ENCODE data around the gene ST3GAL4. TPM values are rescaled to one million over a fixed set of nuclear protein-coding genes. Genes with fewer than 3 reads are reported as not detected.

Gene ST3GAL4
- total RNA-seq, 2 donors from 2014 or later = 123 to 304 TPM

DNA sequence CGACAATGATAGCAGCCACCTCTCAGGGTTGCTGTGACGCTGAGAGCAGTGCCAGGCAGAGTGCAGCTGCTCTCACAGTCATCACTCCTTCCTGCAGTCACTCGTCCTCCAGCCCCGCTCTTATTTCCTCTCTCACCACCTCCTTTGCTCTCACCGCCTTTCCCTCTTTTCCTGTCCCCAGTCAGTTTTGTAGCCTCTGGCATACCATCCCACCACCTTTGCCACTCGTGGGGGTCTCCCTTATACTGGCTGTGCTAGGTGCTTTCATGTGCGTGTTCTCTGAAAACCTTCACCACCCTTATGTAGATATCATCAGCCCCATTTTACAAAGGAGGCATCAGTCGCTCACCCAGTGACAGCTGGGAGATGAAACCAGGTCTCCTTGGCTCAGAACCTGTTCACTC is 19.3 kb upstream of the ST3GAL4 start:
- Histone ChIP-seq H3K36me3 (no peaks in the 10 kb centered on the region), H3K9me3 (no peaks in the 10 kb centered on the region), H3K27me3 (no peaks in the 10 kb centered on the region), H3K27ac (no peak overlapping the region), H3K9ac (ENCODE audit: low read depth in 2 of 2, low read length in 2 of 2) (no peak overlapping the region), H3K4me3 (no peak overlapping the region), H3K4me1 (no peaks in the 10 kb centered on the region)
- no peak for TF ChIP-seq CTCF (IDR thresholded peaks at IDR 0.05)
- intact Hi-C loops (cut with DNase I) = no loop called here
- no peak for DNase-seq

DNA sequence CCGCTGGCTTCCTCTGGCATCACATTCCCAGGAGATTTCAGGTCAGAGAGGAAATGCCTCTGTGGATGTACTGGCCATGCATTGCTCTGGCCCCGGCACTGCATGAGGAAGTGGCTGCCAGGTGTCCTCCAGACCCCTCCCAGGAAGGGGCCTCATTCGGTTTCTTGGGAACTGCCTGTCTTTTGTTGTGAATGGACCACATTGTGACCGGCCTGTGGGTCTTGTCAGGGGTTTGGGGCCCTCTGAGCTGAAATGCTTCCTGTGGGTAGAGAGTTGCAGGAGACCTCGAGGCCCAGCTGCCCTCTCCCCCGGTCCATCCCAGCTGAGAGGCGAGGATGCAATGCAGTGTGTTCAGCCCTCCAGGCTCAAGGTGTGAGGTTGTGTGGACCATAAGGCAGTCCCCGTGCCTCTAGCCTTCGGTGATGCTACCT is 18.8 kb upstream of the ST3GAL4 start:
- DNase-seq = no peak
- H3K4me3 ChIP-seq = no peak overlapping the region
- no peak overlapping the region for H3K9ac ChIP-seq (ENCODE audit: low read depth in 2 of 2, low read length in 2 of 2)
- no peak for TF ChIP-seq CTCF (IDR thresholded peaks at IDR 0.05)
- intact Hi-C loops (cut with DNase I) = no loop called here
- no peaks in the 10 kb centered on the region for H3K4me1 ChIP-seq
- no peak overlapping the region for H3K27ac ChIP-seq
- H3K27me3 ChIP-seq = no peaks in the 10 kb centered on the region
- no peaks in the 10 kb centered on the region for H3K9me3 ChIP-seq
- H3K36me3 ChIP-seq = no peaks in the 10 kb centered on the region

GRCh38 chr11:126337126-126337473 is 18.4 kb upstream of the ST3GAL4 start:
- Histone ChIP-seq H3K27ac (no peak overlapping the region), H3K4me1 (no peaks in the 10 kb centered on the region), H3K4me3 (no peak overlapping the region), H3K9ac (ENCODE audit: low read depth in 2 of 2, low read length in 2 of 2) (no peak overlapping the region), H3K36me3 (no peaks in the 10 kb centered on the region), H3K9me3 (no peaks in the 10 kb centered on the region), H3K27me3 (no peaks in the 10 kb centered on the region)
- no peak for TF ChIP-seq CTCF (IDR thresholded peaks at IDR 0.05)
- DNase-seq = no peak
- intact Hi-C loops (cut with DNase I) = no loop called here

GRCh38 chr11:126337474-126338241 is 17.8 kb upstream of the ST3GAL4 start:
- no peak overlapping the region for H3K27ac ChIP-seq
- DNase-seq = no peak
- intact Hi-C loops (cut with DNase I) = no loop called here

GRCh38 chr11:126338346-126339055 is 17.0 kb upstream of the ST3GAL4 start:
- DNase-seq = no peak
- Histone ChIP-seq H3K4me1 (no peaks in the 10 kb centered on the region), H3K4me3 (no peak overlapping the region), H3K9me3 (no peaks in the 10 kb centered on the region), H3K36me3 (no peaks in the 10 kb centered on the region), H3K27ac (no peak overlapping the region), H3K9ac (ENCODE audit: low read depth in 2 of 2, low read length in 2 of 2) (no peak overlapping the region), H3K27me3 (no peaks in the 10 kb centered on the region)
- intact Hi-C loops (cut with DNase I) = no loop called here
- no peak for TF ChIP-seq CTCF (IDR thresholded peaks at IDR 0.05)

More at GRCh38 chr11:126337474-126338241, 17.8 kb upstream of the ST3GAL4 start:
- Histone ChIP-seq H3K4me1 (no peaks in the 10 kb centered on the region), H3K9me3 (no peaks in the 10 kb centered on the region), H3K27me3 (no peaks in the 10 kb centered on the region), H3K36me3 (no peaks in the 10 kb centered on the region), H3K4me3 (no peak overlapping the region), H3K9ac (ENCODE audit: low read depth in 2 of 2, low read length in 2 of 2) (no peak overlapping the region)
- no peak for TF ChIP-seq CTCF (IDR thresholded peaks at IDR 0.05)

Measured in colonic mucosa (tissue), 4 donors.